Right cardiac atrium (tissue), 5 donors: ENCODE measurements around the gene AKR1B1. TPM values are rescaled to one million over a fixed set of nuclear protein-coding genes. Genes with fewer than 3 reads are reported as not detected.
A peak's percentile ranks its signal among the peaks of the same experiment; 100 is the strongest.

Experiments used
- ATAC-seq, 2 donors: fragments of 200-7000 bp; cut with Tn5 transposase; one replicate each; pipeline versions ENCODE4 v1.8.0 to v1.9.1; 2020; ENCODE audit warnings: moderate library complexity in 2 of 2, mild to moderate bottlenecking in 1 of 2
- DNase-seq, 3 donors: peaks; one replicate each; pipeline ENCODE4 v3.0.0-alpha.2; 2020
- H3K27ac ChIP-seq: one replicate; pipeline ENCODE4 v1.5.1; 2013; ENCODE audit warnings: mild to moderate bottlenecking, low read length, control low read depth, moderate library complexity
- H3K27me3 ChIP-seq: one replicate; pipeline ENCODE4 v1.6.1; 2013; ENCODE audit not compliant: control insufficient read depth, insufficient read depth
- H3K4me1 ChIP-seq: one replicate; pipeline ENCODE4 v1.6.1; 2013; ENCODE audit warnings: low read length; ENCODE audit not compliant: control insufficient read depth, insufficient read depth
- H3K4me3 ChIP-seq: one replicate; pipeline ENCODE4 v1.5.1; 2013; ENCODE audit warnings: low read length, control low read depth
- H3K9me3 ChIP-seq: one replicate; pipeline ENCODE4 v1.6.1; 2013; ENCODE audit warnings: low read length; ENCODE audit not compliant: control insufficient read depth
- WGBS: extraction: QIAGEN DNeasy Blood & Tissue Kit; methylation state at CpG from one replicate; pipeline ENCODE4 v1.1.7; 2013; 5-methylcytosine and 5-hydroxymethylcytosine counted together
- intact Hi-C, 4 donors: fragments of 100-400 bp; cut with DNase I; formaldehyde crosslinking; loops; one replicate each; pipeline versions ENCODE4 v1.11.0 to v1.14.0; 2022 to 2023
- polyA plus RNA-seq: library from polyadenylated mRNA; stranded (reverse); fragments of 200-250 nt; gene quantifications from one replicate; pipeline ENCODE4 v1.2.3, GENCODE V29; 2013
- total RNA-seq, 4 donors: library from RNA; stranded (reverse); fragmentation: NEBNext Ultra II Directional; extraction: Animal tissue kit (Norgen Biotek cat#: 25700); gene quantifications; one replicate each; pipeline ENCODE4 v1.2.1, GENCODE V29; 2021
- donor health status: healthy with polysubstance abuse.
- donor health status: DM: no; HTN: yes; CAD: no.
- donor health status: DM: no; HTN: no; CAD: no.
- donor health status: DM: no; HTN: yes; CAD: no; lungs with severe emphysema.
- donor health status: DM: yes; HTN: yes; CAD: no.

The AKR1B1 gene
- total and polyA plus RNA-seq, 5 donors, result 133 to 211 (median 160) TPM

DNA sequence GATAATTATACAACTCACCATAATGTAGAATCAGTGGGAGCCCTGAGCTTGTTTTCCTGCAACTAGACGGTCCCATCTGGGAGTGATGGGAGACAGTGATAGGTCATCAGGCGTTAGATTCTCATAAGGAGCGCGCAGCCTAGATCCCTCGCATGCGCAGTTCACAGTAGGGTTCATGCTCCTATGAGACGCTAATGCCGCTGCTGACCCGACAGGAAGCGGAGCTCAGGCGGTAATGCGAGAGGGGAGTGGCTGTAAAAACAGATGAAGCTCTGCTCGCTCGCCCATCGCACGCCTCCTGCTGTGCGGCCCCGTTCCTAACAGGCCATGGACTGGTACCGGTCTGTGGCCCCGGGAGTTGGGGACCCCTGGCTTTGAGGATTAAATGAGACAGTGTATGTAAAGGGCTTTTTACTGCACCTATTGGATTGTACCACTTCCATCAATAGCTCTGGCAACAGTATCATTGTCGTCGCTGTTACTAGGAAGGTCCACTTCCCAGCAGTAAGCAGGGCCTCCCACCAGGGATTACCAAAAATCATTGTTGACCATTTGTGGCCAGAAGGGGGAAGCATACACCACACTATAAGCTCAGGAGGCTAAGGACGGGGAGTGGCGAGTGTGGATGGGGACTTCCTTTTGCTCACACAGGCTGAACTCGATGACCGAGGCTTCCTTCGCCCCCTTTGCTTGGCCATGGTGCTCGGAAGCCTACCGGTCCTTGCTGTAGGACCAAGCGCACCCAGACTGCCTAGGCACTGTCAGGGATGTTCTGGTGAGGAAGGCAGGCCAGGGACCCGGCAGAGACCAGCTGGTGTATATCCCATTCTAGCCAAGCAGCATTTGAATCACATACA lies 26.4 kb downstream of the AKR1B1 start:
- peak overlapping the region; percentile 29 for H3K4me3 ChIP-seq
- peak; percentile 97 for ATAC-seq
- DNase-seq, result peak; percentile 91 to 95 (median 93)
- no peaks in the 10 kb centered on the region for H3K27me3 ChIP-seq
- H3K27ac ChIP-seq, result peak overlapping the region; percentile 73
- intact Hi-C loops, result loop anchor here (1.0 to 10.0 kb wide), 5 partner anchors 80 to 175 kb away; no protein-coding TSS in a partner anchor
- 4% methylated on average over 31 of the region's 31 CpGs for WGBS
- H3K9me3 ChIP-seq, result no peaks in the 10 kb centered on the region
- H3K4me1 ChIP-seq, result no peaks in the 10 kb centered on the region

DNA sequence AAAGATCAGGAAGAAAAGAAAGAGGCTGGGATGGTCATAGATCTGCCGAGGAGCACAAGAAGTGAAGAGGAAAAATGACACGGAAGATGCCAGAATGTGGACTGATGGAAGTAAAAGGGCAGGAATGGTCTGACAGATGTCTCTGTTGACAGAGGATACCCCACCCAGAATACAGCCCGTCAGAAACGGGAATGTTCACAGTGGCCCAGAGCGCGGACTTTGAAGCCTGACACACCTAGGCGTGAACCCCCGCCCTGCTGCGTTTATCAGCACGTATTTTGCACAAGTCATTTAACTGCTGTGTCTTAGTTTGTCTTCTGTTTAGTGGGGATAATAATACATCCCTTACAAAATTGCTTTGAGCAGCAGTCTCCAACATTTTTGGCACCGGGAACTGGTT lies 27.1 kb downstream of the AKR1B1 start:
- DNase-seq (peak in 1 of 3 donors; percentile 67), ATAC-seq (peak in 1 of 2 donors; percentile 8)
- Histone ChIP-seq H3K4me1 (no peaks in the 10 kb centered on the region), H3K4me3 (peak overlapping the region; percentile 29), H3K27ac (peak overlapping the region; percentile 58), H3K9me3 (no peaks in the 10 kb centered on the region), H3K27me3 (no peaks in the 10 kb centered on the region)
- 67% methylated on average over 11 of the region's 11 CpGs for WGBS
- intact Hi-C loops, result loop anchor here (1.0 to 10.0 kb wide), 5 partner anchors 80 to 175 kb away; no protein-coding TSS in a partner anchor

DNA sequence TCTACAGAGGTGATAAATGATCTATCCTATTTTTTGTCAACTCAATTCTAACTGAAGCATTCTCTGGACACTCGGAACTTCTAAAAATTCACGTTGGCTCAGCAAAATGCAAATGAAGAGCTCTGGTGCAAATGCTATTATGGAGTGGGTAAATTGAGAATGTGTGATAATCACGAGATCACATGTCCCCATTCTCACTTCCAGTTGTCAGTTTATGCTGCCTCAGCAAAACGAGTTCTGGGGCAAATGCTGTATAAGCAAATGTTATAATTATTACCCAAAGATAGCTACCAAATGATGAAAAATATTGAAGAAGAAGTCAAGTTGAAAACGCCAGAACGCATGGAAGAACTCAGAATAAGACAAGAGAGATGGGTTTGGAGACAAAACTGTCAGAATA lies 29.4 kb downstream of the AKR1B1 start:
- 64% methylated on average over 6 of the region's 6 CpGs for WGBS
- H3K9me3 ChIP-seq, result no peaks in the 10 kb centered on the region

DNA sequence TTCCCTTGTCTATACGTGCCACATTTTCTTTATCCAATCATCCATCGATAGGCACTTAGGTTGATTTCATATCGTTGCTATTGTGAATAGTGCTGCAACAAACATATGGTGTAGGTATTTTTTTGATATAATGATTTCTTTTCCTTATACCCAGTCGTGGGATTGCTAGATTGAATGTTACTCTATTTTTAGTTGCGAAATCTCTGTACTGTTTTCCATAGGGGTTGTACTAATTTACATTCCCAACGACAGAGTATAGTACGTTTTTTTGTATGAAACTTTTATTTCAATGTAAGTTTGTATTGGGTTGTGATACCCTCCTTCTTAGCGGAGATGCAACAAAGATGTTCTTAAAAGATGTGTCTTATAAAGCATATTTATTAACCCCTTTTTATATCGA lies 30.0 kb downstream of the AKR1B1 start:
- intact Hi-C loops, result no loop called here
- DNase-seq (no peak), ATAC-seq (no peak)
- no peaks in the 10 kb centered on the region for H3K9me3 ChIP-seq
- H3K27me3 ChIP-seq, result no peaks in the 10 kb centered on the region
- H3K27ac ChIP-seq, result no peak overlapping the region
- 84% methylated on average over 9 of the region's 9 CpGs for WGBS
- no peak overlapping the region for H3K4me3 ChIP-seq
- no peaks in the 10 kb centered on the region for H3K4me1 ChIP-seq

More for the DNA sequence above, 29.4 kb downstream of the AKR1B1 start:
- Histone ChIP-seq H3K27ac (no peak overlapping the region), H3K4me3 (no peak overlapping the region), H3K4me1 (no peaks in the 10 kb centered on the region), H3K27me3 (no peaks in the 10 kb centered on the region)
- no peak for DNase-seq
- intact Hi-C loops, result no loop called here
- ATAC-seq, result no peak

DNA sequence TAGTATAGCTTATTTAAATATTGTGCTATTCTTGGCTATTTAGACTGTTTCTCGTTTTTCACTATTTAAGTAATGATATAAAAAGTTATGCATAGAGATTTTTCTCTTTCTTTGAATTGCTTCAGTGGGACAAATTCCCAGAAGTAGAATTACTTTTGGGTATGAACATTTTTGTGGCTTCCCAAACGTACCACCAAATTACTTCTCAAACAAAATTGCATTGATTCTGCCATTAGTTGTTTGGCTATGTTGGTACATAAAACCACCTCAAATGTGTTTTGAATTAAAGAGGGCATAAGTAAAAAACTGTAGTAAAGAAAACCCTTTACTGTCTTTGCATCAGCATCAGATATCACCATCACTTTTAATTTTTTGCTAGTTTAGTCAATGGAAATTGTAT lies 31.0 kb downstream of the AKR1B1 start:
- 71% methylated on average over 2 of the region's 2 CpGs for WGBS
- no peaks in the 10 kb centered on the region for H3K9me3 ChIP-seq
- no peak overlapping the region for H3K4me3 ChIP-seq
- intact Hi-C loops, result no loop called here
- DNase-seq (no peak), ATAC-seq (no peak)
- no peaks in the 10 kb centered on the region for H3K27me3 ChIP-seq
- no peaks in the 10 kb centered on the region for H3K4me1 ChIP-seq
- no peak overlapping the region for H3K27ac ChIP-seq

DNA sequence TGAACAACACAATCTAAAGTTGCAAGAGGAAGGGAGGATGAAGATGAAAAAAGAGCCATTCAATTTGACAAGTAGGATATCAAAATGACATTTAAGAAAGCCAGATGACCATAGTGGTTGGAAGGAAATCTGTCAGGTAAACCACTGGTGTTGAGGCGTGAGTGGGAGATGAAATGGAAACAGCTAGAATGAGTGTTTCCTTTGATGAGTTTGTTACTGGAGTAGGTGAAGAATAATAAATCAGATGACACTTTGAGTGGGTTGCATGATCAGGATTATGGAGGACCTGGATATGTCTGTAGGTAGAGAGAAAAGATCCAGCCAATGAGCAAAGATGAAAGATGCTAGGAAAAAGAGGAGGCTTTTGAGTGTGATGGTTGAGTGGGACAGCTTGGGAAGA lies 33.1 kb downstream of the AKR1B1 start:
- DNase-seq, result no peak
- H3K27ac ChIP-seq, result no peak overlapping the region
- intact Hi-C loops, result no loop called here
- ATAC-seq, result no peak
- H3K27me3 ChIP-seq, result no peaks in the 10 kb centered on the region
- H3K9me3 ChIP-seq, result no peaks in the 10 kb centered on the region
- WGBS, result 92% methylated on average over 1 of the region's 1 CpG
- no peak overlapping the region for H3K4me3 ChIP-seq
- H3K4me1 ChIP-seq, result no peaks in the 10 kb centered on the region

DNA sequence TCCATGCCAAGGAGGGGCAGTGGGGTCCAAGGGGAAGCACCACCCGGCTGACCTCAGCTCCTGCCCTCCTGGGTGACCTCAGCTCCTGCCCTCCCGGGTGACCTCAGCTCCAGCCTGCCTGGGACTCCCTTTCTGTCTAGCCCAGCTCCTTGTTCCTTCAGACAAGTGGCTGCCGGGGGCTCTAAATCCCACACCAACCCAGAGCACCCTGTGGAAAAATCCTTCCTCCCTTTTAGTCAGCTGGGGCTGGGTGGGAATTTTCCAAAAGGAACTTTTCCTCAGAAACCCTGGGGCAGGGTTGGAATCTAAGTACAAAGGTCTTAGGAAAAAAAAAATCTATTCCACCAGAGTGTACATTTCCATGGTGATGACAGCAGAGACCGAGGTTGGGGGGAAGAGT lies 36.3 kb downstream of the AKR1B1 start:
- H3K27ac ChIP-seq, result no peak overlapping the region
- intact Hi-C loops, result no loop called here
- peak in 1 of 2 donors; percentile 55 for ATAC-seq
- no peaks in the 10 kb centered on the region for H3K27me3 ChIP-seq
- no peaks in the 10 kb centered on the region for H3K4me1 ChIP-seq
- no peaks in the 10 kb centered on the region for H3K9me3 ChIP-seq
- no peak for DNase-seq
- no peak overlapping the region for H3K4me3 ChIP-seq
- 37% methylated on average over 4 of the region's 4 CpGs for WGBS

DNA sequence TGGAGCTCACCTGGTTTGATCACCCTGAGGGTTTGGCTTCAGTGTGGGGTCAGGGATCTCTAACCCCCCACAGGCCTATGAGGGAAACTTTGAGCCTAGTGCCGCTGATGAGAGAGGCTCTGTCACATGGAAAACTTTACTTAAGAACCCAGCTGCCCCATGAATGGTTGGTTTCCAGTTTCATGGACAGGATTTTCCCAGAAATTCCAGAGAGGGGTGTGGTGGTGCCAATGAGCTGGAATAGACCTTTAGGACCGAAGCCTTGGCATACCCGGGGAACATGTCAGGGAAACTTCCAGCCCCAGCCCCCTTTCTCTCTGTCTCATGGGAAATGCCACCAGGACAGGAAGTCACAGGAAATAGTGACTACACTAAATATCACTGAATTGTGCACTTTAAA lies 36.9 kb downstream of the AKR1B1 start:
- H3K4me3 ChIP-seq, result no peak overlapping the region
- ATAC-seq, result peak in 1 of 2 donors; percentile 11
- no peaks in the 10 kb centered on the region for H3K9me3 ChIP-seq
- DNase-seq, result no peak
- 57% methylated on average over 3 of the region's 3 CpGs for WGBS
- no peaks in the 10 kb centered on the region for H3K4me1 ChIP-seq
- intact Hi-C loops, result no loop called here
- H3K27ac ChIP-seq, result no peak overlapping the region
- no peaks in the 10 kb centered on the region for H3K27me3 ChIP-seq

DNA sequence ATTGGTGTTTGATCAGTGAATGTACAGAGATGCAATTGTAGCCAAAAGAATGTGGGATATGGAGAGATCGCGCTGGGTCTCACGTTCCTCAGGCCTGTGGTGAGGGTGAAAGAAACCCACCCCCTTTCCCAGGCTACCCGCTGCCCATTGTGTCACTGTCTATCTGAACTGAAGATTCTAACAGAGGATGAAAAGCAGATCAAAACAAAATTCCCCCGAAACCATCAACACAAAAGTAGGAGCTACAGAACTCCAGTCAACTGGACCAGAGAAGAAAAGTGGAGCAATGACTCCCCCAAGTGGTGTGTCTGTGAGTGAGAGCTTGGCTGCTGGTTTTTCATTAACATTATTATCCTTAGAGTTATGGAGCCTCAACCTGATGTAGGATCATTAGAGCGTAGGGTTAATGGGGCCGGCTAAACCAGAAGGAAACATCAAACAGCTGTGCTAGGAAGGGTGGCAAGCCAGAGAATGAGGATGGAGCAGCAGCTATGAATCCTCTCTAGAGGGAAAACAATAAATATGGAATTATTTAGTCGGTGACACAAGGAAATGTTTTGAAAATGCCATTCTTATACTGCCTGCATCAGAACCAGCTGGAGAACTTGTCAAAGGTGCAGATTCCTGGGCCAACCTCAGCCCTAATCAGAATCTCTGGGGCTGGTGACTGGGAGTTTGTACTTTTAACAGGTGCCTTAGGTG lies 38.3 kb downstream of the AKR1B1 start:
- intact Hi-C loops, result no loop called here
- 55% methylated on average over 8 of the region's 8 CpGs for WGBS
- peak; percentile 53 to 69 for ATAC-seq

DNA sequence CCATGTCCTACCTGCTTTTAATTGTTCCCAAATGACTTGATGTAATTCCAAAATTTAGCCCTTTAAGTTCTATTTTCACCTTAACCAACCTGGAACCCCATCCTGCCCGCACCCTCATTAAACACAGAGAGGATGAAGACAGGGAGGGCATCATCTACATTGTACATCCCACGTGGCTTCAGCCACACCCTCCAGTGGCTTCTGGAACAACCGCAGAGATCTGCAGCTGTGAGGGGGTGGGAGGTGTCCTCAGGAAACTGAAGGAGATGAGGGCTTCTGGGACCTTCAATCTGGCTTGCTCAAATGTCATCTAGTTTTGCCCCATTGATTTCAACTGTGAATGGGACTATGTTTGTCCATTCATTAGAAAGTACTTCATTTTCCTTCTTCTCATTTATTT lies 39.0 kb downstream of the AKR1B1 start:
- no peak for ATAC-seq
- no peaks in the 10 kb centered on the region for H3K27me3 ChIP-seq
- intact Hi-C loops, result no loop called here
- H3K9me3 ChIP-seq, result no peaks in the 10 kb centered on the region
- H3K4me3 ChIP-seq, result no peak overlapping the region
- no peak for DNase-seq
- H3K27ac ChIP-seq, result no peak overlapping the region
- H3K4me1 ChIP-seq, result no peaks in the 10 kb centered on the region
- WGBS, result 44% methylated on average over 3 of the region's 3 CpGs

More for the DNA sequence above, 38.3 kb downstream of the AKR1B1 start:
- H3K27me3 ChIP-seq, result no peaks in the 10 kb centered on the region
- no peak overlapping the region for H3K27ac ChIP-seq
- no peak for DNase-seq
- no peaks in the 10 kb centered on the region for H3K4me1 ChIP-seq
- H3K4me3 ChIP-seq, result no peak overlapping the region
- no peaks in the 10 kb centered on the region for H3K9me3 ChIP-seq

DNA sequence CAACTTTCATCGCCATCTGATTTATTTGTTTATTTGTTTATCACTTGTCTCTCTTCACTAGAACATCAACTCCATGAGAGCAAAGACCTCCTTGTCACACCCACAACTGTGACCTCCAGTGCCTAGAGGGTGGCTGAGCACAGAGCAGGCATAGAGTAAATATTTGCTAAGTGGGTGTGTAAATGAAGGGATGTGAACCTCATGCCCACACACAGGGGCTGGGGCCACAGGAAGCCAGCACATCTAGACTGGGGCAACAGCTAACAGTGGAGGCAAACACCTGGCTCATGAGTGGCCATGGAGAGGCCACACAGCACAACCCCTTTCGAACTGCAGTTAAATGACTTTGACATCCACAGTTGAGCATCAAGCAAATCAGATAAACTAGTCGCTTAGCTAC lies 39.8 kb downstream of the AKR1B1 start:
- 90% methylated on average over 3 of the region's 3 CpGs for WGBS
- H3K4me1 ChIP-seq, result no peaks in the 10 kb centered on the region
- intact Hi-C loops, result no loop called here
- no peaks in the 10 kb centered on the region for H3K9me3 ChIP-seq
- ATAC-seq, result no peak
- no peak overlapping the region for H3K4me3 ChIP-seq
- H3K27ac ChIP-seq, result no peak overlapping the region
- DNase-seq, result no peak
- H3K27me3 ChIP-seq, result no peaks in the 10 kb centered on the region
